ENCODE data around the gene HOXD8. TPM values are rescaled to one million over a fixed set of nuclear protein-coding genes. Genes with fewer than 3 reads are reported as not detected.

HOXD8 gene
- total RNA-seq, 1 donor from 2014 or later: not detected

GRCh38 chr2:176117162-176117822 lies 12.2 kb upstream of the HOXD8 start:
- no peak for DNase-seq

GRCh38 chr2:176117823-176118371 lies 11.6 kb upstream of the HOXD8 start:
- DNase-seq: no peak

- no peak for DNase-seq
These were observed 10.7 kb upstream of the HOXD8 start for GRCh38 chr2:176118601-176119339.

DNA sequence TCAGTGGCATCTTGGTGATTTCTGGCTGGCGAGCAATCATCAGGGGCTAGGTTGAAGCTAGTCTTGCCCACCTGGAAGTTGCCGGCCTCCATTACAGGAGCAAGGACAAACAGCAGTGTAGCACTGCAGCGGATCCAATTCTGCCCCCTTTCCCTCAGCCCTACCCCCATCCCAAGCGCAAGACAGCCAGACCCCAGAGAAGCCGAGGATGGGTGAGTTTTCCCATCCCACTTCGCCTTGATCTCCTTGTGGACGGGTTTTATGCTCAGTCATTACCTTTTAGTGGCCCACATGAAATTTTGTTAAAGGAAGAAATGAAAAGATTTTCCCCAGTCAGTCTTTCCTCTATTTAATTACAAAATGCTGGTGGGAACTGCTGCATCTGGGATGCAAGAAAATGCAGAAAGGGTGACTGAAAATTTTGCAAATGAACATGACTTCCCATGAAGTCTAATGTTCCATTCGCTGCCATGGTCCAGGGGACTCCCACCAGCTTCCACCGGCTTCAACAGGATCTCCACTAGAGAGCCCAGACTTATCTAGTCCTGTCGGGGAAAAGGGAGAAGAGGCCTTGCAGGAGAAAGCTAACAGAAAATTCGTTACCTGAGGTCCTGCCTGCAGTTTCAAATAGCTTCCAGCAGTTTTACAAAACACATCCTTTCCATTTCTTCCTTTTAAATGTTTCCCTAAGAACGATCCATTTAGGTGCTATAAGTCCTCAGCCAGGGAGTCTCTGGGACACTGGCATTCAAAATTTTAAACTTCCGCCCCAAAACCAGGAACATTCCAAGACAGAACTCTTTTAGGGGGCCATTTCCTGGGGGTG lies 8.9 kb upstream of the HOXD8 start:
- DNase-seq: no peak

DNA sequence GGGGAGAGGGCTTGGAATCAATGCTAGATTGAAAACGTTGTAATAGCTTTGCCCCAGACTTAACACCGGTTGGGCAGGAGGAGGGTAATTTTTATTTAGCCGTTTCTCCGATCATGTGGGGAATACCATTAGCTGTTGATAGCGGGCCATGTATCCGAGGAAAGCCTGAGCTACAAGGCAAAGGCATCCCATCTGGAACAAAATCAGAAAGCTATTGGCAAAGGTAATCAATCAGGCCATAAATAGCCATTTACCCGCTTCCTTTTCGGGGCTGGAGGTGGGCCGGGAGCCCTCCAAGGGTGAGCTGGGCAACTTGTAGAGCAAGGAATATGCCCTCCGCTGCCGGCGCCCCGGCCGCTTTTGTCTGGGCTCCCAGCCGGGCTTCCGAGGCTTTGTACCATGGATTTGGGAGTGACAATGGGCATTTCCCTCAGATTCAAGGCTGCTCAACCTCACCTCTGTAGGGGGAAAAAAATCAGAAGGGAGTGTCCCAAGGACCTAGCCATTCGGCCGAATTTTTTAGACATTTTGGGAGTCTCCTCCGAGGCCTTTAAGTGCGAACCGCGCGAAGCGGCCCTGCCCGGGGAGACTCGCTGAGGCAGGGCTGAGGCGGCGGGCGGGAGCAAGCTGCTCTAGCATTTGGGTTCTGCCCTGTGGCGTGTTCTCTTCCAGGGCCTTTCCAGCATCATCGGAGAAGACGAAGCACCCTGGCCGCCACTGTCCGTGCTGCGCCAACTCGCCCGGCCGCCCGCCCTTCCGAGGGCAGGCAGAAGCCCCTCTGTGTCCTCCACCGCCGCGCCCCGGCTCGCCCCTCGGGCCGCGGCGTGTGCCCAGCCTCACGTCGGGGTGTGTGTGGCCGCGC lies 8.1 kb upstream of the HOXD8 start:
- DNase-seq: no peak

DNA sequence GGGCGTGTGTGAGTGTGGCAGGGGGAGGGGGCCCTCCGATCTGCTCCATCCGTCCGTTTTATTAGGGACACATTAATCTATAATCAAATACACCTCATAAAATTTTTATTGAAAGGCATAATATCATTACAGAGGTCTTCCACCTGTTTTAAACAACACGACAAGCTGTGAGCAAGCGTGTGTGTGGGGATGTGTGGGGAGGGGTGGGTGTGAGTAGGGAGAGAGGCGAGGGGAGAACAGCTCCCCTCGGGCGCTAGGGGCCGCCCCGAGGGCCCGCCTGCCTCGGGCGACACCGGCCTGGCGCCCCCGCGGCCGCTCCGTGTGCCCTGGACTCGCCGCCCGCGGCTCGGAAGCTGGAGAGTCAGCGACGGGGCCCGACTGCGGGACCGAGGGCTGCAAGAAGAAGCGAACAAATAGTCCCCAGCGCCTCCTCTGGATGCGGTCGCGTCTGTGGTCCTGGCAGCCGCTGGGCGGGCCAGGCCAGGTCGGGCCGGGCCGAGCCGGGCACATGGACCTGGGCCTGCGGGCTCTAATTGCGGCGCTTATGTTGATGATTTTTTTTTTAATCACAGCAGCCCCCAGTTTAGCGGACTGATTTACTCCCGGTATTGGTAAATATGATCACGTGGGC lies 7.3 kb upstream of the HOXD8 start:
- no peak for DNase-seq

DNA sequence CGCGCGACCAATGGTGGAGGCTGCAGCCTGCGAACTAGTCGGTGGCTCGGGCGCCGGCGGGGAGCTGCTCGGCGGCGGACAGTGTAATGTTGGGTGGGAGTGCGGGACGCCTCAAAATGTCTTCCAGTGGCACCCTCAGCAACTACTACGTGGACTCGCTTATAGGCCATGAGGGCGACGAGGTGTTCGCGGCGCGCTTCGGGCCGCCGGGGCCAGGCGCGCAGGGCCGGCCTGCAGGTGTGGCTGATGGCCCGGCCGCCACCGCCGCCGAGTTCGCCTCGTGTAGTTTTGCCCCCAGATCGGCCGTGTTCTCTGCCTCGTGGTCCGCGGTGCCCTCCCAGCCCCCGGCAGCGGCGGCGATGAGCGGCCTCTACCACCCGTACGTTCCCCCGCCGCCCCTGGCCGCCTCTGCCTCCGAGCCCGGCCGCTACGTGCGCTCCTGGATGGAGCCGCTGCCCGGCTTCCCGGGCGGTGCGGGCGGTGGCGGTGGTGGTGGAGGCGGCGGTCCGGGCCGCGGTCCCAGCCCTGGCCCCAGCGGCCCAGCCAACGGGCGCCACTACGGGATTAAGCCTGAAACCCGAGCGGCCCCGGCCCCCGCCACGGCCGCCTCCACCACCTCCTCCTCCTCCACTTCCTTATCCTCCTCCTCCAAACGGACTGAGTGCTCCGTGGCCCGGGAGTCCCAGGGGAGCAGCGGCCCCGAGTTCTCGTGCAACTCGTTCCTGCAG lies 6.7 kb upstream of the HOXD8 start, which contains the start of gene HOXD9:
Gene HOXD9 (plus strand): TSS at position 37 of the 728 bp plus-strand sequence. CDS start 50 bp downstream, at position 87.
- no peak for DNase-seq

DNA sequence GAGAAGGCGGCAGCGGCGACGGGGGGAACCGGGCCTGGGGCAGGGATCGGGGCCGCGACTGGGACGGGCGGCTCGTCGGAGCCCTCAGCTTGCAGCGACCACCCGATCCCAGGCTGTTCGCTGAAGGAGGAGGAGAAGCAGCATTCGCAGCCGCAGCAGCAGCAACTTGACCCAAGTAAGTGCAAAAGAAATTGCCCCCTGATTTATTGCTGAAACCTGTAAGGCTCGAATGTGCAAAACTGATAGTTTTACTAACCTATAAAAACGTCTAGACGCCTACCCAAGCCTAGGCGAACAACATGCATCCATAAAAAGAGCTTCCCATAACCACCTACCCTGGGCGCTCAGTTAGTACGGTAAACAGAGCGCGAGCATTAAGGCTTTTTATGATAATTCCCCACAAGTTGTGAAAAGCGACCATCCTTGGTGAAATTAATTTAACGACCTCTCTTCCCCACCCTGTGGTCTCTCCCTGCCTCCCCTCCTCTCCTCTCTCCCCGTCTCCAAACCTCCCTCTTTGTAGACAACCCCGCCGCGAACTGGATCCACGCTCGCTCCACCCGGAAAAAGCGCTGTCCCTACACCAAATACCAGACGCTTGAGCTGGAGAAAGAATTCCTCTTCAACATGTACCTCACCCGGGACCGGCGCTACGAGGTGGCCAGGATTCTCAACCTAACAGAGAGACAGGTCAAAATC lies 5.9 kb upstream of the HOXD8 start:
- no peak for DNase-seq

DNA sequence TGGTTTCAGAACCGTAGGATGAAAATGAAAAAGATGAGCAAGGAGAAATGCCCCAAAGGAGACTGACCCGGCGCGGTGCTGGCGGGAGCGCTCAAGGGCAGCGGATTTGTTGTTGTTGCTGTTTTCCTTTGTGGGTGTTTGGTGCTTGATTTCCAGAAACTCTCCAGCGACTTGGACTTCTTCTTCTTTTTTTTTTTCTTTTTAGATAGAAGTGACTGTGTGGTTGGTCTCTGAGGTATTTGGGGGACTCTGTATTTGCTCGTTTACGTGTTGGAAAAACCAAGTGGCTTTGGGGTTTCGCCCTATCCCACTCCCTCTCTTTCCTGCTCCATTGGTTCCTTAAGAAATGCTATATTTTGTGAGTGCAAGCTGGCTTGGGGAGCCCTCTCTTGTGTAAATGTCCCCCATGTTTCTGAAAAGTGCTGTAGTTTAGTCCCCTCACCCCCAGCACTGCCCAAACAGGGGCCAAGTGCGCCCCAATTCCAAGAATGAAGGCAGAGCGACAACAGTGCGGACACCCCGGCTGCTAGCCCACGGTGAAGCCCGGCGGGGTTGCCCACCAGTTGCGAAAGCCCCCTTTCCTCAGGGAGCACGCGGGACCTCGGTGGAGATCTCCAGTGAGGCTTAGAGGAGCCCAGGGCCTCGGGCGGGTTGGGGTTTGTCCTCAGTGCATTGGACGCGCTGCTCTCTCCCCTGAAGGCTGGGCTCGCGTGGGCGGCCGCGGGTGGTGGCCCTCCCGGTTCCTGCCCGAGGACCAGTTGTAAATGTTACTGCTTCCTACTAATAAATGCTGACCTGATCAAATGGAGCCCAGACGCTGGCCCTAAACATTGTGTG lies 5.2 kb upstream of the HOXD8 start:
- DNase-seq: no peak

GRCh38 chr2:176124947-176125771 lies 4.3 kb upstream of the HOXD8 start:
- no peak for DNase-seq

DNA sequence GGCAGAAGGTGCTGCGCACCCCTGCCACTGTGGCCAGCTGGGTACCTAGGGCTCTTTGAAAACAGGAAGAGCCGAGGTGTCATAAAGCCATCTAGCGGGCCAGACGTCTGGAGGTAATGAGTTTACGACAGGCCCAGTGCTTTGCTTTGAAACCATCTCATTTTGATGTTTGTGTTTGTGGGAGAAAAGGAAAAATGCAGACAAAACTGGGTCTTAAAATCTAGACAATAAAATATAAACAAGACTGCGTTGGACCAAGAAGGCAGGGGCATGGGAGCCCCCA lies 3.8 kb upstream of the HOXD8 start:
- no peak for DNase-seq

- DNase-seq: peak; percentile 9
These were observed 2.4 kb upstream of the HOXD8 start for GRCh38 chr2:176126929-176127773.

GRCh38 chr2:176127774-176128072 lies 1.8 kb upstream of the HOXD8 start:
- no peak for DNase-seq

DNA sequence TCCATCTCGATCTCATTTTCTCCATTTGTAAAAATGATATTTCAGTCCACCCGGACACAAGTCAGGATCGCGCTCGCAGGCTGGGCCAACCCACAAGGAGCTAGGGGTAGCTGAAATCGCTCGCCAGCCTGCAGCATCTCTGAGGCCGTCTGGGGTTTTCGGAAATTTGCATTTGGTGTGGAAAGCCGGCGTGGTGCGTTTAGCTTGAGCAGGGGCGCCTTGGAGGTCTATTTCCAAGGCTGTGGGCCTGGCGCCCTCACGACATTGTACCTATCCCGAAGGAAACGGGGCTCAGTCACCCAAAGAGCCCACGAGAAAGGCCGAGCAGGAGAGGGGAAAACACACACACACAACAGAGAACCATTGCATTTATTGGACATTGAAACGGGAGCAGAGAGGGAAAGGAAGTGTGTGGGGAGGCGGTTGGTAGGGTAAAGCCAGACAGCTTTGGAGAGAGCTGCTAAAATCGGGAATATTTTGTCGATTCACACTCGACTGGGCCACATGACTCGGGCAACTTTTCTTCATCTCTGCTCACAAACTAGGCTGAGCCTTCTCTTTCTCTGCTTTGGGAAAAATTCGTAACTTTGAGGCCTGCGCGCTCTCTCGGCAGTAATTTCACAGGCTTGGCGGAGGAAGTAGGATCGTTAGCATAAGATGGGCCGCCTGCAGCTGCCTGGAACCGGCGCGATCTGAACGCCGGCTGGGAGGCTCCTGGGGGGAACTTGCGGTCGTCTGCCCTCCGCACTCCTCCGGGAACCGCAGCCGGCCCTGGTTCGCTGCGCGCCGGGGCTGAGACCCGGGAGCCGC lies 1.1 kb upstream of the HOXD8 start:
- DNase-seq: no peak

DNA sequence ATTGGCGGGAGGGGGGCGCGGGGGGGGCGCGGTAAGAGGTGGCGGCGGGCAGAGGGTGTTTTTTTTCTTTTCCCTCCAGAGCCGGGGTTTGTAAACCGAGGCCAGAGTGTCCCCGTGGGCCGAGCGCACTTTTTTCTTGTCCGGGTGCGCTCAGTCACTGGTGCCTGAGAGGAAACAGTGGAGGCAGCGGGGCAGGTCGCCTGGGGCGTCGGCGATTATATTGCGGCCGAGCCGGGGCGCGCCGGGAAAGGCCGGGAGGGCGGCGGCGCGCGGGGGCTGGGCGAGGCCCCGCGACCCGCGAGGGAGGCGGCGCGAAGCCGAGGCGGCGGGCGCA lies 275 bp downstream of the HOXD8 start:
- no peak for DNase-seq

- DNase-seq: no peak
These were observed 847 bp downstream of the HOXD8 start for GRCh38 chr2:176130147-176130956.

Data from occipital lobe (tissue), 2 donors.